ENCODE data around the gene CDC42BPA. TPM values are rescaled to one million over a fixed set of nuclear protein-coding genes. Genes with fewer than 3 reads are reported as not detected.

CDC42BPA gene
- total and polyA plus RNA-seq, 4 experiments from 2014 or later = 0.49 to 0.72 TPM; not detected in 2

DNA sequence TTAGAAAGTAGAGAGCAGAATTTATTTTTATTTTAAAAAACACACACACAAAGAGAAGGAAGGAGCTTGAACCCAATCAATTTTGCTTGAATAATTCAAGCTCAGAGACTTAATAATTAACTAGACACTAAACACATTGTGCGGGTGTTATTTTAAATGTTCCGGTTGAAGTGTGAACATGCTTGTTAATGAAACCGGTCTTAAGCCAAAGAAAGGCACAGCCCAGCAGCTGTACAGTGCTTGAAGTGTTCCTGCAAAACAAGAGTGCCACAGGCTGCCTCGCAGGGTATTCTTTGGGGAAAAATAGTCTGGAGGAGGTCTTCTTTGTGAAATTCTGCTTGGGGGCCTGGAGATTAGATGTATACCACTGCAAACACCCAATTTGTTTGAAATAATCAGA, 2.2 kb upstream of the CDC42BPA start:
- H3K9me3 Mint-ChIP-seq = peaks cover 4 to 22% (median 11%) of the 10 kb centered on the region in 8 donors
- H3K27me3 Mint-ChIP-seq = peaks cover 36 to 43% of the 10 kb centered on the region in 2 donors
- H3K36me3 ChIP-seq (ENCODE audit: insufficient read depth, low read length) = no peaks in the 10 kb centered on the region
- H3K4me3 ChIP-seq (ENCODE audit: low read length in 2 of 2) = no peak overlapping the region
- peaks cover 0 to 6% of the 10 kb centered on the region in 2 donors for H3K9me3 ChIP-seq (ENCODE audit: control insufficient read depth in 1 of 2, low read length in 2 of 2)
- ChIA-PET CTCF (ENCODE audit: partially characterized antibody) (no interaction called here), POLR2A (ENCODE audit: partially characterized antibody) (interaction anchor here (0.6 kb wide), 1 partner anchor 92 kb away, joined by 3 read pairs; no protein-coding TSS in a partner anchor)
- peaks cover 7% of the 10 kb centered on the region for H3K4me1 ChIP-seq (ENCODE audit: insufficient read depth, low read length)
- intact Hi-C loops (cut with micrococcal nuclease) = no loop called here
- H3K36me3 Mint-ChIP-seq = no peaks in the 10 kb centered on the region
- no peak overlapping the region for H3K4me3 Mint-ChIP-seq
- peaks cover 19% of the 10 kb centered on the region for H3K27me3 ChIP-seq (ENCODE audit: insufficient read depth, low read length)
- DNase-seq = no peak
- H3K27ac ChIP-seq (ENCODE audit: low read depth, low read length) = no peak overlapping the region
- no peak overlapping the region for H3K27ac Mint-ChIP-seq
- H3K4me1 Mint-ChIP-seq = peaks cover 3 to 9% (median 4%) of the 10 kb centered on the region in 4 donors

DNA sequence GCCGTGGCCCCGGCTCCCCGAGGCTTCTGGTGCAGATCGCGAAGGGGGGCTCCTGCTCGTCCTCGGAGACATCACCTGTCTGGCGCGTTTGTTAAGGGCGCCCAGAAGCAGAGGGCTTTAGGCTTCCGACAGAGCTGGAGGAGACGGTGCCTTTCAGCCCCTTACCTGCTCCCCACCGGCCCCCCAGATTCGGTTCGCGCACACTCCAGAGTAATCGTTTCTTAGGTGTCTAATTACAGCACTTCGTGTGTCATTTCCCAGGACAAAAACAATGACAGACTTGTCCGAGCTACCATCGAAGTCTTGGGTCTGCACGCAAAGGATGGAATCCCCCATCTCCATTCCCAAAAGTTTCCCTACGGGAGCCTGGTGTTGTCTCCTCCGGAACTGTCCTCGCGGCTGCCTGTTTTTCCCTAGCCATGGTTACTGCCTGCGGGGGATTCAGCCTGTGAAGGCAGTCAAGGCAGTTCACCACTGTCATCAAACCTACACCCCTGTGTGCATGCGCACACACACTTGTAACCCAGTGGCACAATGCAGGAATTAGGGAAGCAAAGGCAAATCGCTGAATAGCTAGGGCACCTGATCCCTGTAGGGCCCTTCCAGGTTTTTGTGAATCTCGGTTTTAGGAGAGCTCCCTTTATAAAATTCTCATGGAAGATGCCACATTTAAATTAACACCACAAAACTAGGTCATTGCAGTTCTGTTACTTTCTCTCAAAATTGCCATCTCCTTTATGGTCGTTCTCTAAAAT, 738 bp upstream of the CDC42BPA start:
- DNase-seq = peak in 1 of 5 donors; percentile 0
- POLR2A ChIA-PET (ENCODE audit: partially characterized antibody) = no interaction called here

DNA sequence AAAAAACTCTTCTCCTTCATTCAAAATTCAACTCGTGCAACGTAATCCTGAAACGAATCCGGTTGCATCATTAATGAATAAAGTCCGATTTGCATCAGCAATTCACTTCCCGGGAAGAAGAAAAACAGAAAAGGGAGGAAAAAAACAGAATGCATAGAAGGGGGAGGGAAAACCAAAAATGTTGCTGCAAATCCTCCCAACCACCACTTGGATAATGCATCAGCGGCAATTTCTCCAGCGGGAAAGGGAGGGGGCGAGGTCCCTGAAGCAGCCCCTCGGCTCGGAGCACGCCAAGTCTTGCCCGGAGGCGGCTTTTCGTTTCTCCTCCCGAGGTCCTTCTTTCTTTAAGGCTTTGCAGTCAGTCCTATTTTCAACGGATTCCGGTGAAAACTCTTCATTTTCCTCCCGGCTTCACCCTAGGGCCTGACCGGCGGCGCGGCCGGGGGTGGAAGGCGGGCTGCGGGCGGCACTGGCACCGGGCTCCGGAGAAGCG, 723 bp downstream of the CDC42BPA start:
- Mint-ChIP-seq H3K36me3 (no peaks in the 10 kb centered on the region), H3K4me3 (peak overlapping the region; percentile 48 to 83 (median 79)), H3K27ac (no peak overlapping the region), H3K27me3 (peaks cover 37 to 42% of the 10 kb centered on the region in 2 donors), H3K4me1 (peaks cover 3 to 9% (median 4%) of the 10 kb centered on the region in 4 donors), H3K9me3 (peaks cover 0 to 15% (median 4%) of the 10 kb centered on the region in 8 donors)
- H3K4me1 ChIP-seq (ENCODE audit: insufficient read depth, low read length) = peaks cover 7% of the 10 kb centered on the region
- H3K36me3 ChIP-seq (ENCODE audit: insufficient read depth, low read length) = no peaks in the 10 kb centered on the region
- ChIA-PET CTCF (ENCODE audit: partially characterized antibody) (no interaction called here), POLR2A (ENCODE audit: partially characterized antibody) (no interaction called here)
- peak overlapping the region in 1 of 2 donors; percentile 37 for H3K4me3 ChIP-seq (ENCODE audit: low read length in 2 of 2)
- H3K27me3 ChIP-seq (ENCODE audit: insufficient read depth, low read length) = peaks cover 28% of the 10 kb centered on the region
- intact Hi-C loops (cut with micrococcal nuclease) = no loop called here
- peak in 2 of 5 donors; percentile 4 for DNase-seq
- H3K27ac ChIP-seq (ENCODE audit: low read depth, low read length) = no peak overlapping the region
- H3K9me3 ChIP-seq (ENCODE audit: control insufficient read depth in 1 of 2, low read length in 2 of 2) = no peaks in the 10 kb centered on the region

More for the DNA sequence above, 738 bp upstream of the CDC42BPA start:
- H3K36me3 Mint-ChIP-seq = no peaks in the 10 kb centered on the region
- H3K4me3 Mint-ChIP-seq = peak overlapping the region; percentile 60 to 81 (median 74)
- H3K27ac ChIP-seq (ENCODE audit: low read depth, low read length) = no peak overlapping the region
- peaks cover 7% of the 10 kb centered on the region for H3K4me1 ChIP-seq (ENCODE audit: insufficient read depth, low read length)
- peaks cover 39 to 45% of the 10 kb centered on the region in 2 donors for H3K27me3 Mint-ChIP-seq
- no peak overlapping the region for H3K4me3 ChIP-seq (ENCODE audit: low read length in 2 of 2)
- no peaks in the 10 kb centered on the region for H3K36me3 ChIP-seq (ENCODE audit: insufficient read depth, low read length)
- peaks cover 3 to 9% (median 4%) of the 10 kb centered on the region in 4 donors for H3K4me1 Mint-ChIP-seq
- H3K27ac Mint-ChIP-seq = no peak overlapping the region
- CTCF ChIA-PET (ENCODE audit: partially characterized antibody) = interaction anchor here (1.0 kb wide), 1 partner anchor 10 kb away, joined by 3 read pairs; no protein-coding TSS in a partner anchor
- peaks cover 19% of the 10 kb centered on the region for H3K27me3 ChIP-seq (ENCODE audit: insufficient read depth, low read length)
- intact Hi-C loops (cut with micrococcal nuclease) = no loop called here
- H3K9me3 Mint-ChIP-seq = peaks cover 3 to 17% (median 10%) of the 10 kb centered on the region in 8 donors
- peaks cover 0 to 5% of the 10 kb centered on the region in 2 donors for H3K9me3 ChIP-seq (ENCODE audit: control insufficient read depth in 1 of 2, low read length in 2 of 2)

DNA sequence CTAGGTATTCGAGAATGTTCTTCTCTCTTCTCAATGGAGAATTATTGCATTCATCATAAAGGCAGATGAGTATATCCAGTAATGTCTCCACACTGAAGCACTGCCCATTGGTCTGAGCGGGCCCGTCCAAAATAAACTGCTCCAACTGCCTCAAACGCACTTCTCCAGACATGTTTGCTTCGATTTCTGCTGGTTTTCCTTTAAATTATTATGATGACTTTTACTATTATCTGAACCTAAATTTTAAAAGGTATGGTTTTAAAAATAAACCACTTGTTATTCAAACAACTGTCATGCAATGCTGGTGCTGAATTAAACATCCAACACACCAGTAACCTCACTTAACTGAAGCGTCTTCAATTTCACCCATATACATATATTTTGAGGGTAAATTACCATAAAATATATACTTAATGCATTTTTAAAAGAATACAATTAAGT, 1.3 kb downstream of the CDC42BPA start:
- H3K36me3 Mint-ChIP-seq = no peaks in the 10 kb centered on the region
- peaks cover 0 to 13% (median 4%) of the 10 kb centered on the region in 8 donors for H3K9me3 Mint-ChIP-seq
- peaks cover 31% of the 10 kb centered on the region for H3K27me3 ChIP-seq (ENCODE audit: insufficient read depth, low read length)
- H3K27me3 Mint-ChIP-seq = peaks cover 37 to 42% of the 10 kb centered on the region in 2 donors
- H3K4me3 ChIP-seq (ENCODE audit: low read length in 2 of 2) = no peak overlapping the region
- H3K27ac ChIP-seq (ENCODE audit: low read depth, low read length) = no peak overlapping the region
- H3K9me3 ChIP-seq (ENCODE audit: control insufficient read depth in 1 of 2, low read length in 2 of 2) = no peaks in the 10 kb centered on the region
- H3K4me3 Mint-ChIP-seq = peak overlapping the region in 6 of 8 donors; percentile 8 to 56 (median 25)
- intact Hi-C loops (cut with micrococcal nuclease) = no loop called here
- POLR2A ChIA-PET (ENCODE audit: partially characterized antibody) = no interaction called here
- peaks cover 7% of the 10 kb centered on the region for H3K4me1 ChIP-seq (ENCODE audit: insufficient read depth, low read length)
- H3K4me1 Mint-ChIP-seq = peaks cover 3 to 9% (median 4%) of the 10 kb centered on the region in 4 donors
- no peak for DNase-seq
- CTCF ChIA-PET (ENCODE audit: partially characterized antibody) = no interaction called here
- H3K27ac Mint-ChIP-seq = no peak overlapping the region
- H3K36me3 ChIP-seq (ENCODE audit: insufficient read depth, low read length) = no peaks in the 10 kb centered on the region

DNA sequence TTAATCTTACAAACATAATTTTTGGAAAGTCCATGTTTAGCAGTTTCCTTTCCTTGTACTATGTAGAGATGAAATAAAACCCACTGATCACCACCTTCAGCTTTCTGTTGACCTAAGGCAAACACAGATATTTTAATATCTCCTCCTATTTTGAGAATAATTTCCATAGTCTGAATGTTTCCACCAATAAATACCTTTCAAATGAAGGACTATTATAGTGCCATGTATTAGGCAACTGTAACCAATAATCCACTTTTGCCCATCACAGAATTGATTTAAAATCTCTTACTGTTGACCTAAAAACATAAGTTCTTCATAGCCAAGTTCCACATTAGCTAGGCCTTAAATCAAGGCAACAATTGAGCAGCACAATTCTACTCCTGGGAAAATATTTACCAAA, 1.8 kb downstream of the CDC42BPA start:
- intact Hi-C loops (cut with micrococcal nuclease) = no loop called here
- ChIA-PET POLR2A (ENCODE audit: partially characterized antibody) (no interaction called here), CTCF (ENCODE audit: partially characterized antibody) (no interaction called here)

DNA sequence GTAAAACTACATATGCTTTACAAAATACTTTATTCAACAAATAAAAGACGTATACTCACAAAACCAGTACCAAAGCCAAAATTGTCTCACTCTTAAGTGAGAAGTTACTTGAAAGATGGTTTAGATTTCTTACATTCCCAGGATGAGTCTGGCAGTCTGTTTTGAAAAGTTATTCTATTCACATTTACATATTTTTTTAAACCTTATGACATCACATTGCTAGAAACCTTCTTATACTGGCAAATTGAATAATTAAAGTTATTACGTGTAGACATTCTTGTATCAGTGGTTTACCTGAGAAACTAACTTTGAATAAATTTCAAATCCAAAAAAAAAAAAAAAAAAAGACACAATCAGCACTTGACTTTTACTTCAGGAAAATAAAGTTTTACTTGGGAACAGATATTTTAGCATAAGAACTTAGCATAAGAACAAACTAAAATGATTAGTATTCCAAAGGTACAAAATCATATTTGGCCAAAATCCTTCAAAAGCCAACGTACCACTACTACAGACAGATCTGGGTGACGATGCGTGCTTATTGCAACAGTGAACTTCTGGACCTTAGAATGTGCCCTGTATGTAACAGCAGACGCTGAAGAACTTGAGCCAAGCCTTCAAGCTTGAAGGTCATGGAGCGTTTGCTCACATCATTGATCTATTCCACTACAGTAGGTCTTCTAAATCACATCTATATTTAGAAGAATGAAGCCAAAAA, 2.5 kb downstream of the CDC42BPA start:
- ChIA-PET POLR2A (ENCODE audit: partially characterized antibody) (no interaction called here), CTCF (ENCODE audit: partially characterized antibody) (no interaction called here)
- intact Hi-C loops (cut with micrococcal nuclease) = no loop called here
- Mint-ChIP-seq H3K27me3 (peaks cover 37 to 43% of the 10 kb centered on the region in 2 donors), H3K9me3 (peaks cover 0 to 13% (median 4%) of the 10 kb centered on the region in 8 donors), H3K4me3 (peak overlapping the region in 2 of 8 donors; percentile 2 to 15), H3K27ac (no peak overlapping the region), H3K36me3 (no peaks in the 10 kb centered on the region), H3K4me1 (peaks cover 3 to 9% (median 4%) of the 10 kb centered on the region in 4 donors)
- Histone ChIP-seq H3K27ac (ENCODE audit: low read depth, low read length) (no peak overlapping the region), H3K9me3 (ENCODE audit: control insufficient read depth in 1 of 2, low read length in 2 of 2) (no peaks in the 10 kb centered on the region), H3K4me1 (ENCODE audit: insufficient read depth, low read length) (peaks cover 7% of the 10 kb centered on the region), H3K27me3 (ENCODE audit: insufficient read depth, low read length) (peaks cover 31% of the 10 kb centered on the region), H3K4me3 (ENCODE audit: low read length in 2 of 2) (no peak overlapping the region), H3K36me3 (ENCODE audit: insufficient read depth, low read length) (no peaks in the 10 kb centered on the region)
- DNase-seq = no peak

More for the DNA sequence above, 1.8 kb downstream of the CDC42BPA start:
- no peak for DNase-seq
- Mint-ChIP-seq H3K27me3 (peaks cover 40 to 45% of the 10 kb centered on the region in 2 donors), H3K4me3 (peak overlapping the region in 1 of 8 donors; percentile 11), H3K4me1 (peaks cover 3 to 9% (median 4%) of the 10 kb centered on the region in 4 donors), H3K36me3 (no peaks in the 10 kb centered on the region), H3K27ac (no peak overlapping the region), H3K9me3 (peaks cover 0 to 13% (median 4%) of the 10 kb centered on the region in 8 donors)
- Histone ChIP-seq H3K4me3 (ENCODE audit: low read length in 2 of 2) (no peak overlapping the region), H3K36me3 (ENCODE audit: insufficient read depth, low read length) (no peaks in the 10 kb centered on the region), H3K27ac (ENCODE audit: low read depth, low read length) (no peak overlapping the region), H3K4me1 (ENCODE audit: insufficient read depth, low read length) (peaks cover 7% of the 10 kb centered on the region), H3K27me3 (ENCODE audit: insufficient read depth, low read length) (peaks cover 31% of the 10 kb centered on the region), H3K9me3 (ENCODE audit: control insufficient read depth in 1 of 2, low read length in 2 of 2) (no peaks in the 10 kb centered on the region)

All from CD4-positive, alpha-beta memory T cell (primary cell).